ENCODE data around the gene CLK4. TPM values are rescaled to one million over a fixed set of nuclear protein-coding genes. Genes with fewer than 3 reads are reported as not detected.

CLK4 gene
- 2.7 and 5.2 TPM in 2 replicates for total RNA-seq

DNA sequence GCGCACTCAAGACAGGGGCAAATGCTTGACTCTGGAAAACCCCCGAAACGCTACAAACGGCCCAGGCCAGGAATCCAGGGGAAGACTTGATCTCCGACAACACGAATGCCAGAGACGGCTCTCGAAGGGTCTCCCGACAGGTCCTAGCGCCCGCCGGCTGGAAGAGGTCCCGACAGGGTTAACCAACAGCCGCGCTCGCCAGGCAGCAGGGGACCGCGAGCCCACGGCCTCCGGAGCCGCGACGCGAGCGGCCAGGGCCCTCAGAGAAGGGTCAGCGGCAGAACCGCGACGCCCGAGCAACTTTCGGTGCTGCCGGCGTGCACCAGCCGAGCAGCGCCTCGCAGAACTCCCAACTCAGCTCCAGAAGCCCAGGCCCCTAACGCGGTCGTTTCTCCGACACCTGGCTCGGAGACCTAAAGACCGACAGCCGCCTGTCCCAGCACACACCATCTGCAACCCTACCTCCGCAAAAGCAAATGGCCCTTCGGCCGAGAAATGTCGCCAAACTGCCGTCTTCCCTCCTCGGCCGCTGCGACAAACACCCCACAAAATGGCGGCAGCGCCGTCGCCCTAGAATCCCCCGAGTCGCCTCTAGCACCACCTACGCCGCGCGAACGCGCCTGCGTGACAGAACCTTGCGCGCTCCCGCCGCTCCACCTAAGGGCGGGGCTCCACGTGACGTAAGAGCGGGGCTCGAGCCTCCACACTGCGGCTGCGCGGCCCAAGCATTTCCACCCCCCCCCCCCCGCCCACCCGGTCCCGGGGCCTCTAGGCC is at the start of gene CLK4:
Gene CLK4 (minus strand): TSS at position 567 of the 775 bp plus-strand sequence. CDS start 3,634 bp downstream, outside the sequence.

DNA sequence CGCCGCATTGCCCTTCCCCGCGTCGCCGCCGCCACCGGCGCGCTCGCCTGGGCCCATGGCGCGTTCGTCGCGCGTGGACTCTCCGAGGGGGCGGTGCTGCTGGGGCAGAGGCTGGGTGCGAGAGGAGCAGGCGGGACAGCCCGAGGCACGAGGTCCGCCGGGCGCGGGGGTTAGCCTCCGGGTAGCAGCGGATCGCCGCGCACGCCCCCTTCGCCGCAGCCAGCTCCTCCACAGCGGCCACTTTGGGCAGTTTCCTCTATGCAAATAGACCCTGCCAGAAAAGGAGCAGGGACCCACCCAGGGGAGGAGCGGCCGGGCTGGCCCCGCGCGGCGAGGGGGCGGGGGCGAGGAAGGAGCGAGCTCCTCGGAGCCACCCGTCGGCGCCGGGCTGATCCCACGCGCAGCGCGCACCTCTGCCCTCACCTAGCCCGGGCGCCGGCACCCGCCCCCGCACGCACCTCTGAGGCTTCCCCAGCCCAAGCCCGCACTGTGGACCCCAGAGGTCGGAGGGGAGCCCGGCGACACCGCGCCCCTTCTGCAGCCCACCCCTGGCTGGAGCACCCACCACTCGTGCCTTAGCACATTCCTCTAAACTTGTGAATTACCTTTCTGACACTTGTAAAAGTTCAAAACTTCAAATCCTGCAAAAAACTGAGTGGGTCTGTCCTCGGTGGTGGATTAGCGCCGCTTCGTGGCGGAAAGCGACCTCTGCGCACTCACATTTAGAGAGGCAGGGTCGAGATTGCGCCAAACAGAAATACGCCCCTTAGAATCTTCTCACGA is 36.5 kb downstream of the CLK4 start, which contains the start of gene COL23A1:
Gene COL23A1 (minus strand): TSS at position 253 of the 783 bp plus-strand sequence.

Other genes starting within 250 kb of the CLK4 start
- gene COL23A1, start 36.7 kb downstream of the CLK4 start, total RNA-seq = 0.16 TPM in 1 of 2 replicates, not detected in the other
- gene ZNF354A, start 103.6 kb upstream of the CLK4 start, total RNA-seq = 6.2 and 9.6 TPM in 2 replicates
- 2.4 and 6.2 TPM in 2 replicates for gene ZNF354B, start 232.9 kb upstream of the CLK4 start, total RNA-seq